ENCODE measurements around the gene ADH1C. TPM values are rescaled to one million over a fixed set of nuclear protein-coding genes. Genes with fewer than 3 reads are reported as not detected.

Gene ADH1C
- total RNA-seq (not detected), polyA plus RNA-seq (not detected)

- H3K27me3 Mint-ChIP-seq = peaks cover 3 to 30% of the 10 kb centered on the region in 2 donors
- DNase-seq = no peak
- Histone ChIP-seq H3K9me3 (ENCODE audit: low read length) (no peaks in the 10 kb centered on the region), H3K27ac (ENCODE audit: low read depth, low read length) (no peak within 1 kb of the TSS), H3K4me1 (ENCODE audit: insufficient read depth, low read length) (no peaks in the 10 kb centered on the region), H3K27me3 (ENCODE audit: insufficient read depth, low read length, poor library complexity, severe bottlenecking) (no peaks in the 10 kb centered on the region), H3K4me3 (ENCODE audit: low read length) (no peak within 1 kb of the TSS), H3K36me3 (ENCODE audit: insufficient read depth, low read length) (no peaks in the 10 kb centered on the region)
- H3K4me3 Mint-ChIP-seq = no peak within 1 kb of the TSS
- ChIA-PET POLR2A (no interaction called here), CTCF (no interaction called here)
- H3K9me3 Mint-ChIP-seq = peaks cover 0 to 14% (median 10%) of the 10 kb centered on the region in 5 donors
- H3K36me3 Mint-ChIP-seq = no peaks in the 10 kb centered on the region
- H3K27ac Mint-ChIP-seq = no peak within 1 kb of the TSS
- H3K4me1 Mint-ChIP-seq = peaks cover 0 to 6% (median 2%) of the 10 kb centered on the region in 3 donors
Measured at GRCh38 chr4:99352602-99353537, at the start of gene ADH1C. ADH1C (minus strand) TSS chr4:99352746; CDS start chr4:99352675, 71 bp downstream.

- Histone ChIP-seq H3K4me1 (ENCODE audit: insufficient read depth, low read length) (no peaks in the 10 kb centered on the region), H3K4me3 (ENCODE audit: low read length) (no peak overlapping the region), H3K27ac (ENCODE audit: low read depth, low read length) (no peak overlapping the region), H3K9me3 (ENCODE audit: low read length) (no peaks in the 10 kb centered on the region), H3K27me3 (ENCODE audit: insufficient read depth, low read length, poor library complexity, severe bottlenecking) (no peaks in the 10 kb centered on the region), H3K36me3 (ENCODE audit: insufficient read depth, low read length) (no peaks in the 10 kb centered on the region)
- H3K4me1 Mint-ChIP-seq = peaks cover 0 to 6% (median 0%) of the 10 kb centered on the region in 3 donors
- H3K4me3 Mint-ChIP-seq = no peak overlapping the region
- no peak for DNase-seq
- no peaks in the 10 kb centered on the region for H3K36me3 Mint-ChIP-seq
- peaks cover 0 to 5% (median 0%) of the 10 kb centered on the region in 5 donors for H3K9me3 Mint-ChIP-seq
- H3K27me3 Mint-ChIP-seq = peaks cover 2 to 3% of the 10 kb centered on the region in 2 donors
- CTCF ChIA-PET = no interaction called here
- POLR2A ChIA-PET = no interaction called here
- H3K27ac Mint-ChIP-seq = no peak overlapping the region
Measured at GRCh38 chr4:99400831-99401230, 48.3 kb upstream of the ADH1C start.

GRCh38 chr4:99399017-99399416 is 46.5 kb upstream of the ADH1C start:
- Histone ChIP-seq H3K4me1 (ENCODE audit: insufficient read depth, low read length) (no peaks in the 10 kb centered on the region), H3K9me3 (ENCODE audit: low read length) (no peaks in the 10 kb centered on the region), H3K27ac (ENCODE audit: low read depth, low read length) (no peak overlapping the region), H3K4me3 (ENCODE audit: low read length) (no peak overlapping the region), H3K36me3 (ENCODE audit: insufficient read depth, low read length) (no peaks in the 10 kb centered on the region), H3K27me3 (ENCODE audit: insufficient read depth, low read length, poor library complexity, severe bottlenecking) (no peaks in the 10 kb centered on the region)
- Mint-ChIP-seq H3K27me3 (peaks cover 2 to 7% of the 10 kb centered on the region in 2 donors), H3K4me3 (no peak overlapping the region), H3K4me1 (no peaks in the 10 kb centered on the region), H3K27ac (no peak overlapping the region), H3K36me3 (no peaks in the 10 kb centered on the region), H3K9me3 (peaks cover 0 to 5% (median 0%) of the 10 kb centered on the region in 5 donors)
- POLR2A ChIA-PET = no interaction called here
- CTCF ChIA-PET = no interaction called here
- no peak for DNase-seq

- H3K27ac Mint-ChIP-seq = no peak overlapping the region
- no peaks in the 10 kb centered on the region for H3K36me3 ChIP-seq (ENCODE audit: insufficient read depth, low read length)
- H3K9me3 Mint-ChIP-seq = peaks cover 0 to 5% (median 2%) of the 10 kb centered on the region in 5 donors
- H3K27me3 ChIP-seq (ENCODE audit: insufficient read depth, low read length, poor library complexity, severe bottlenecking) = no peaks in the 10 kb centered on the region
- no peak overlapping the region for H3K27ac ChIP-seq (ENCODE audit: low read depth, low read length)
- no peak for DNase-seq
- H3K36me3 Mint-ChIP-seq = no peaks in the 10 kb centered on the region
- POLR2A ChIA-PET = no interaction called here
- H3K4me3 ChIP-seq (ENCODE audit: low read length) = no peak overlapping the region
- peaks cover 11 to 15% of the 10 kb centered on the region in 2 donors for H3K27me3 Mint-ChIP-seq
- no peaks in the 10 kb centered on the region for H3K4me1 Mint-ChIP-seq
- CTCF ChIA-PET = no interaction called here
- H3K4me3 Mint-ChIP-seq = no peak overlapping the region
- H3K4me1 ChIP-seq (ENCODE audit: insufficient read depth, low read length) = no peaks in the 10 kb centered on the region
- H3K9me3 ChIP-seq (ENCODE audit: low read length) = no peaks in the 10 kb centered on the region
Measured at GRCh38 chr4:99395595-99396364, 43.2 kb upstream of the ADH1C start.

- H3K27ac Mint-ChIP-seq = no peak overlapping the region
- H3K4me3 ChIP-seq (ENCODE audit: low read length) = no peak overlapping the region
- no peaks in the 10 kb centered on the region for H3K4me1 ChIP-seq (ENCODE audit: insufficient read depth, low read length)
- no peaks in the 10 kb centered on the region for H3K27me3 ChIP-seq (ENCODE audit: insufficient read depth, low read length, poor library complexity, severe bottlenecking)
- H3K27ac ChIP-seq (ENCODE audit: low read depth, low read length) = no peak overlapping the region
- ChIA-PET CTCF (no interaction called here), POLR2A (no interaction called here)
- H3K9me3 ChIP-seq (ENCODE audit: low read length) = no peaks in the 10 kb centered on the region
- H3K4me1 Mint-ChIP-seq = no peaks in the 10 kb centered on the region
- H3K36me3 Mint-ChIP-seq = no peaks in the 10 kb centered on the region
- DNase-seq = no peak
- H3K9me3 Mint-ChIP-seq = peaks cover 0 to 5% (median 3%) of the 10 kb centered on the region in 5 donors
- H3K27me3 Mint-ChIP-seq = peaks cover 11 to 16% of the 10 kb centered on the region in 2 donors
- H3K4me3 Mint-ChIP-seq = no peak overlapping the region
- no peaks in the 10 kb centered on the region for H3K36me3 ChIP-seq (ENCODE audit: insufficient read depth, low read length)
Measured at GRCh38 chr4:99394896-99395295, 42.4 kb upstream of the ADH1C start.

- no peak overlapping the region for H3K4me3 Mint-ChIP-seq
- POLR2A ChIA-PET = no interaction called here
- CTCF ChIA-PET = no interaction called here
- no peaks in the 10 kb centered on the region for H3K36me3 Mint-ChIP-seq
- H3K4me1 ChIP-seq (ENCODE audit: insufficient read depth, low read length) = no peaks in the 10 kb centered on the region
- H3K4me1 Mint-ChIP-seq = no peaks in the 10 kb centered on the region
- H3K27me3 Mint-ChIP-seq = peaks cover 8 to 29% of the 10 kb centered on the region in 2 donors
- no peaks in the 10 kb centered on the region for H3K9me3 ChIP-seq (ENCODE audit: low read length)
- H3K27ac ChIP-seq (ENCODE audit: low read depth, low read length) = no peak overlapping the region
- H3K36me3 ChIP-seq (ENCODE audit: insufficient read depth, low read length) = no peaks in the 10 kb centered on the region
- H3K4me3 ChIP-seq (ENCODE audit: low read length) = no peak overlapping the region
- DNase-seq = no peak
- no peaks in the 10 kb centered on the region for H3K27me3 ChIP-seq (ENCODE audit: insufficient read depth, low read length, poor library complexity, severe bottlenecking)
- no peak overlapping the region for H3K27ac Mint-ChIP-seq
- peaks cover 0 to 3% (median 0%) of the 10 kb centered on the region in 5 donors for H3K9me3 Mint-ChIP-seq
Measured at GRCh38 chr4:99390055-99390454, 37.5 kb upstream of the ADH1C start.

GRCh38 chr4:99389606-99390005 is 37.1 kb upstream of the ADH1C start:
- no peak for DNase-seq
- ChIA-PET POLR2A (no interaction called here), CTCF (no interaction called here)
- no peaks in the 10 kb centered on the region for H3K36me3 Mint-ChIP-seq
- Histone ChIP-seq H3K4me1 (ENCODE audit: insufficient read depth, low read length) (no peaks in the 10 kb centered on the region), H3K27me3 (ENCODE audit: insufficient read depth, low read length, poor library complexity, severe bottlenecking) (no peaks in the 10 kb centered on the region), H3K9me3 (ENCODE audit: low read length) (no peaks in the 10 kb centered on the region), H3K36me3 (ENCODE audit: insufficient read depth, low read length) (no peaks in the 10 kb centered on the region), H3K4me3 (ENCODE audit: low read length) (no peak overlapping the region), H3K27ac (ENCODE audit: low read depth, low read length) (no peak overlapping the region)
- no peak overlapping the region for H3K4me3 Mint-ChIP-seq
- peaks cover 8 to 29% of the 10 kb centered on the region in 2 donors for H3K27me3 Mint-ChIP-seq
- H3K27ac Mint-ChIP-seq = no peak overlapping the region
- H3K4me1 Mint-ChIP-seq = no peaks in the 10 kb centered on the region
- peaks cover 0 to 3% (median 0%) of the 10 kb centered on the region in 5 donors for H3K9me3 Mint-ChIP-seq

GRCh38 chr4:99383833-99384392 is 31.4 kb upstream of the ADH1C start:
- no peak for DNase-seq
- Mint-ChIP-seq H3K27ac (no peak overlapping the region), H3K4me1 (no peaks in the 10 kb centered on the region), H3K27me3 (peaks cover 4 to 28% of the 10 kb centered on the region in 2 donors), H3K9me3 (peaks cover 0 to 2% (median 0%) of the 10 kb centered on the region in 5 donors), H3K36me3 (no peaks in the 10 kb centered on the region), H3K4me3 (no peak overlapping the region)
- POLR2A ChIA-PET = no interaction called here
- H3K27me3 ChIP-seq (ENCODE audit: insufficient read depth, low read length, poor library complexity, severe bottlenecking) = no peaks in the 10 kb centered on the region
- no peaks in the 10 kb centered on the region for H3K9me3 ChIP-seq (ENCODE audit: low read length)
- CTCF ChIA-PET = no interaction called here
- H3K4me3 ChIP-seq (ENCODE audit: low read length) = no peak overlapping the region
- no peak overlapping the region for H3K27ac ChIP-seq (ENCODE audit: low read depth, low read length)
- H3K4me1 ChIP-seq (ENCODE audit: insufficient read depth, low read length) = no peaks in the 10 kb centered on the region
- H3K36me3 ChIP-seq (ENCODE audit: insufficient read depth, low read length) = no peaks in the 10 kb centered on the region
